ENCODE data around the gene LRIF1.

- no peak for TF ChIP-seq POLR2A (IDR thresholded peaks at IDR 0.05)
- TF ChIP-seq CTCF (IDR thresholded peaks at IDR 0.05), result no peak
Observed at GRCh38 chr1:110916669-110917306, 46.9 kb downstream of the LRIF1 start.
